HUDEP-2 (cell line): ENCODE results near the gene CCL24.
"Not testable (repeated sequence)": the region's sequence is repeated elsewhere in the genome, so short reads cannot be mapped to it uniquely, and the experiment has no call there.

Experiments used
- DNase-seq, 76 experiments: peaks; one replicate each; lab custom pipeline; 2025; ENCODE audit not compliant: unreplicated experiment in 76 of 76; lab: John Stamatoyannopoulos, UW

The CCL24 gene

GRCh38 chr7:75820688-75821087 is 7.1 kb upstream of the CCL24 start:
- DNase-seq, result no peak

DNA sequence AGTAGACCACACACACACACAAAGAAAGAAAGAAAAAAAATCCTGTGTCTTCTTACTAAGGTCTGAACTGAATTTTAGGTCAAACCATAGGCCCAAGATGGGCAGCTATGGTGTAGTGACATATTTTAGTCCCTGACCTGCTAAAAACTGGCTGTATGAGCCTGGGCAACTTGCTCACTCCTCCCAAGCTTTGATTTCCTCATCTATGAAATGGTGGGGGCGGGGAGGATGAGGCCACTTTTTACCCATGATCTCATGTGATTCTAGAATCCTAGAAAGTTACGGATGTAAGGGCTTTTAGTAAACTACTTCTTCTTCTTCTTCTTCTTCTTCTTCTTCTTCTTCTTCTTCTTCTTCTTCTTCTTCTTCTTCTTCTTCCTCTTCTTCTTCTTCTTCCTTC is 6.1 kb upstream of the CCL24 start:
- DNase-seq, result no peak

- DNase-seq, result no peak
Measured at GRCh38 chr7:75818472-75818871, 4.9 kb upstream of the CCL24 start.

DNA sequence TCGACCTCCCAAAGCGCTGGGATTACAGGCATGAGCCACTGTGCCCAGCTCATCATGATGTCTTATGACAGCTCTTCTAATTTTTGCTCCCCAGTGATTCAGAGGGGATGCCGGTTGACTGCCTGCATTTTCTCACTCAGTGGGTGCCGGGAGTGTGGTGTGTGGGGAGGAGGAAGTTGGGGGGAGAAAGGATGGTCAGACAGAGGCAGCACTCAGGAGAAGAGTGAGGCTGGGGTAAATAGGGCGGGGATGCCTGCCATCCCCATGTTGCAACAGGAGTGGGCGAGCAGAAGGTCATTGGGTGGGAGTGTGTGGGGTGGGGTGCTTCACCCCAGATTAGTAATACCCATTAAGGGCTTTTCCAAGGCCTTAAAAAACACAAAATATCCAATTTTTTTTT is 3.5 kb upstream of the CCL24 start:
- no peak for DNase-seq

DNA sequence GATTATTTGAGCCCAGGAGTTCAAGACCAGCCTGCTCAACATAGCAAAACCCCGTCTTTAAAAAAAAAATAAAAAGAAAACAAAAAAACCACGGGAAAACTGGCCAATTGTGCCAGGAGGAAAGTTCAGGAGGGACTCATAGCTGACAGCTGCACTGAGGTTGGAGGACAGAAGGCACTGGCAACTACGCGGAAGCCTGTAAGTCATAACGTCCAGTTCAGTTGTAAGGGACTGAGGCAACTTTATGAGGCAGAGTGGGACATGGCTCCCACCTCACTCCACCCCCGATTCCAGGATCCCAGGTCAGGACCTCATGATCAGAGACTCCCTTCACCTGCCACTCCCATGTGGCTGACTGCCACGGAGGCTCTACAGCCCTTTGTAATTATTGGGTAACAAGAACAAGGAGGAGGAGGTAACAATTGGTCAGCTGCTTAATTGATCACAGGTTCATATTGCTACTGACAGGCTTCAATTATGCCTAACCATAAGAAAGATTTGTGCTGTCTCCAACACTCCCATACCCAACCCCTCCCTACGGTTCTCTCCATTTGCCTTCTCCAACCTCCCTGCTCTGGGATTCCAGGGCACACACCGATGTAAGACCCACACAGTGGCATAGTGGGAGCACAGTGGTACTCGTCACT is 1.9 kb upstream of the CCL24 start:
- no peak for DNase-seq

DNA sequence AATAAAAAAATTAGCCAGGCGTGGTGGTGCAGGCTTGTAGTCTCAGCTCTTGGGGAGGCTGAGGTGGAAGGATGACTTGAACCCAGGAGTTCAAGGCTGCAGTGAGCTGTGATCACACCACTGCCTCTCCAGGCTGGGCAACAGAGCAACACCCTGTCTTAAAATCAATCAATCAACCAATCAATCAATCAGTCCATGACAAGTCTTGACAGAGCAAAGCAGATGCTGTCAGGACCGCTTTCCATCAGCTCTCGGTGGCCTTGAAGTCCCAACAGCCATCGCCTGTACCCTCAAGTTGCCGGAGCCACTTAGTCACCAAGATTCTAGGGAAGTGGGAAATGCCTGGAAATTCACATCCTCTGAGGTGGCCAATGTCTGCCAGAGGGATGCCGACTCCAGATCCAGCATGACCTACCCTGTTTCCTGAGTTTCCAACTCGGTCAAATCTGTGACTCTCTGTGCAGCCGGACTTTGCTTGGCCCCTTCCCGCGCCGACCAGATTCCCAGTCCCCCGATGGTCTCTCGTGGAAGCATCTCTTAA is 871 bp upstream of the CCL24 start:
- no peak for DNase-seq

DNA sequence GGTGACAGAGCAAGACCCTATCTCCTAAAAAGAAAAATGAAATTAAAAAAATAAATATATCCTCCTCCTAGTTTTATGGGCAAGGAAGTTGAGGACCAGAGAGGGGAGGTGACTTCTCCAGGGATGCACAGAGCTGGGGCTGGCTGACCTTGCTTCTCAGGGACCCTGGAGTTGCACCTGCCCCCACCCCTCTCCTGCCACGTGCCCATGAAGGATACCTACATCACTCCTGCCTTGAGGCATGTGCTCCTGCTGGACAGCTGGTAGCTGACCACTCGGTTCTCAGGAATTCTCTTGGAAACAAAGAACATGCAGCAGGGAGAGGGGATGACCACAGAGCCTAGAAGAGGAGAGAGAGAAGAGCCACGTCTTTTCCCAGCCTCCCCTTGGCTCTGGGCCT is 522 bp downstream of the CCL24 start:
- DNase-seq, result no peak

GRCh38 chr7:75811894-75812678 is 1.5 kb downstream of the CCL24 start:
- no peak for DNase-seq

GRCh38 chr7:75809396-75809795 is 4.2 kb downstream of the CCL24 start:
- DNase-seq, result no peak

GRCh38 chr7:75808106-75808505 is 5.5 kb downstream of the CCL24 start:
- peak in 1 of 76 experiments; percentile 1 for DNase-seq

GRCh38 chr7:75807452-75807851 is 6.2 kb downstream of the CCL24 start:
- no peak for DNase-seq

DNA sequence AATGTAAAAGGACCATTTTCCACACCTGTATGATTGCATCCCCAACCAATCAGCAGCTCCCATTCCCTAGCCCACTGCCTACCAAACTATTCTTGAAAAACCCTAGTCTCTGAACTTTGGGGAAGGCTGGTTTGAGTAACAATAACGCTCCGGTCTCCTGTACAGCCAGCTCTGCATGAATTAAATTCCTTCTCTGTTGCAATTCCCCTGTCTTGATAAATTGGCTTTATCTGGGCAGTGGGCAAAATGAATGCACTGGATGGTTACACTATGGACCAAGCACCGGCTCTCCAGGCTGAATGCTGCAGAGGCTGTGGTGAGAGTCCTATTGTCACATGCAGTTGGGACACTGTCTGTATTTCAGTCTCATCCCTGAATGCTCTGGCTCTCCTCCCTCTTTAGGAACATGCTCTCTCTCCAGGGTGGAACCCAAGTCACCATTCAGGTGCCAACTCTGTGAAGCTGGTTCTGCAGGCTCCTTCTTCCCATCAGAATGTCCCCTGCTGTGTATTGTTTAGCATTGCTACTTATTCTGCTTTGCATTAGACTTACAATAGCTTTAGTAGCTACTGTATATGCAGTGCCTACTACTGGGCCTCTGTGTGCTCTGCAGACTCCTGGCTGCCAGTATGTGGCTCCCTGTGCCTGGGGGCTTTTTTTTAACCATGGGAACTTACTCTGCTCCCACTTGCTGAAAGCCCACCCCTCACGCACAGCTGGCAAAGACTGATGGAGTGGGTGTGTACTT is 6.9 kb downstream of the CCL24 start:
- DNase-seq, result no peak

DNA sequence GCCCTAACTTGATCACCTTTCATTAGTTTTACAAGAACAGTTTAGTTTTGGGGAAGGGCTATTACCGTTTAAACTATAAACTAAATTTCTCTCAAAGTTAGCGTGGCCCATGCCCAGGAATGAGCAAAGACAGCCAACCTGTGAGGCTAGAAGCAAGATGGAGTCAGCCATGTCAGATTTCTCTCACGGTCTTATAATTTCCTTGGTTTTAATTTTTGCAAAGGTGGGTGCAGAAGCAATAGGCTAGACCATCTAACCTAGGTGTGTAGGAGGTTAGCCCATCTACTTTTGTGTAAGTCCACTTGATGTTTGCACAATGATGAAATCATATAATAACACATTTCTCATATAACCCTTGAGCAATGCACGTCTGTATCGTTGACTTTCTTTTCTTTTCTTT is 8.9 kb downstream of the CCL24 start:
- DNase-seq, result no peak

GRCh38 chr7:75804004-75804403 is 9.6 kb downstream of the CCL24 start:
- peak in 1 of 76 experiments; percentile 0 for DNase-seq

- DNase-seq, result no peak
Measured at GRCh38 chr7:75802552-75802821, 11.1 kb downstream of the CCL24 start.

GRCh38 chr7:75798770-75799169 is 14.8 kb downstream of the CCL24 start:
- DNase-seq, result peak in 19 of 76 experiments; percentile 2 to 25 (median 5)

DNA sequence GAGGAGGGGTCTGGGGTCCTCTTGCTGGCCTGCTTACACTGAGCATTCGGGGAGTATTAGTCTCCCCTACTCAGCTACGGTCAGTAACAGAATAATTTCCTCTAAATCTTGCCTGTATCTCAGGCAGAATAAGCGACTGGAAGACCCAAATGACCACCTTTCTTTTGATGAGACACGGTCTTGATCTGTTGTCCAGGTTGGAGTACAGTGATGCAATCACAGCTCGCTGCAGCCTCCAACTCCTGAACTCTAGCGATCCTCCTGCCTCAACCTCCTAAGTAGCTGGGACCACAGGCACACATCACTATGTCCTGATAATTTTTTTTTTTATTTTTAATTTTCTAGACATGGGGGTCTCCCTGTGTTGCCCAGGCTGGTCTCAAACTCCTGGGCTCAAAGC is 17.2 kb downstream of the CCL24 start:
- DNase-seq, result no peak

DNA sequence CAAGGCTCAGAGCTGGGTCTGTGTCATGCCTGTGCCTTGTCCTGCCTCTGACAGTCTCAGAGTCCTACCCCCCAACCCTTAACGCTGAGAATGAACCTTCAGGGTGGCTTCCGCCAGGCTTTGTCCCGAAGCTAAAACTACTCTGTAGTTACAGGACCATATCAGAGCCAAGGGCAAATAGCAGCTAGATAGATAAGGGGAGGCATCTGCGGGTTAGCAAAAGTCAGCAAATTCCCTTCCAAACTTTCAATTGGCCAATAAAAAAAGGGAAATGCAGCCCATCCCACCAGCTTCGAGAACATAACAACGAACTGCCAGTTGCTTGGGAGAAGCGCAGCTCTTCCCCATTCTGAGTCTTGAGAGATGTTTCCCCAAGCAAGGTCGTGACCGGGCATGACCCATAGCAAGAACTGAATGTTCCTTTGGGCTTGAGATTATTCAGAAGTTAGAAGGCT is 17.7 kb downstream of the CCL24 start:
- DNase-seq, result no peak

DNA sequence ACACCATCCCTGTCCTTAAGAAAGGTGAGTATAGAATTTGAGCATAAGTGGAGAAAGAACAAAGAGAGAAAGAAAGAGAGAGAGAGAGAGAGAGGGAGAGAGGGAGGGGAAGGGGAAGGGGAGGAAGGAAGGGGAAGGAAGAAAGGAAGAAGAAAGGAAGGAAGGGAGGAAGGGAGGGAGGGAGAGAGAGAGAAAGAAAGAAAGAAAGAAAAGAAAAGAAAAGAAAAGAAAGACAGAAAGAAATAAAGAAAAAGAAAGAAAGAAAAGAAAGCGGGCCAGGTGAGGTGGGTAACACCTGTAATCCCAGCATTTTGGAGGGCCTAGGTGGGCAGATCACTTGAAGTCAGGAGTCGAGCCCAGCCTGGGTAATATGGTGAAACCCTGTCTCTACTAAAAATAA is 19.9 kb downstream of the CCL24 start:
- no peak for DNase-seq

- not testable (repeated sequence) for DNase-seq
Measured at GRCh38 chr7:75792567-75792966, 21.0 kb downstream of the CCL24 start.

GRCh38 chr7:75789361-75789924 is 24.2 kb downstream of the CCL24 start:
- no peak for DNase-seq
